LHCN-M2 (cell line): Measurements from ENCODE around the gene PPIA. TPM values are rescaled to one million over a fixed set of nuclear protein-coding genes. Genes with fewer than 3 reads are reported as not detected.
A peak's percentile ranks its signal among the peaks of the same experiment; 100 is the strongest.
"Not testable (repeated sequence)": the region's sequence is repeated elsewhere in the genome, so short reads cannot be mapped to it uniquely, and the experiment has no call there.

Experiments
- DNase-seq: peaks from one replicate; pipeline ENCODE4 v3.0.0-alpha.2; 2012; ENCODE audit warnings: low read depth
- total RNA-seq: library from RNA; depleted of rRNA; stranded (reverse); fragments of >200 nt; gene quantifications from 2 replicates; pipeline ENCODE4 v1.2.3, GENCODE V29; 2014

The PPIA gene
- total RNA-seq, 1 experiment from 2014 or later: 5,716 TPM

DNA sequence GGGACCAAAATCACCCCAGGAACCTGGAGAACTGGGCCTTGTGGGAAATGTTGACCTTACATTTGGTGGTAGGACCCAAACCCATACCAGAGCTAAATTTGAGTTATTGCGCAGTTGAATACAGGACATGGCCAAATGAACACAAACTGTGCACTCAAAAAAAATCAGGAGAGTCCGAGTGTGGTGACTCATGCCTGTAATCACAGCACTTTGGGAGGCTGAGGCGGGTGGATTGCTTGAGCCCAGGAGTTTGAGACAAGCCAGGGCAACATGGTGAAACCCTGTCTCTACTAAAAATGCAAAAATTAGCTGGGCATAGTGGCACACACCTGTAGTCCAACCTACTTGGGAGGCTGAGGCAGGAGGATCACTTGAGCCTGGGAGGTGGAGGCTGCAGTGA, 11.3 kb upstream of the PPIA start:
- DNase-seq: not testable (repeated sequence)

DNA sequence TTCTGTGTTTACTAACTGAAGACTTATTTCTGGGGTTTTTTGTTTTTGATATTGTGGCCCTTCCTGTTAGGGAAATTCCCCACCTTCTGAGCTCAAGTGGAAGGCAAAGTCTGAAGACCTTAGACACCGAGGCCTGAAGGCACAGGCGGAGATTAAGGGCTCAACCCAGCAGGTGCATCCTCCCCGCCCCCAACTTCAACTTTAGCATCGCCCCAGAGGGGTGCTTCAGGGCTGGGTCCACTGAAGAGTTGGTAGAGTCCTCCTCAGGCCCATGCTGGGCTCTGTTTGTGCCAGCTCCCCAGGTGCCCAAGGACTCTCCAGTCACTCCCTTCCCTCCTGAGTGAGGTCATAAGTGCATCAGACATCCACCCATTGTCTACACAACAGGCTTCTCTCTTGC, 9.4 kb upstream of the PPIA start:
- DNase-seq: no peak

DNA sequence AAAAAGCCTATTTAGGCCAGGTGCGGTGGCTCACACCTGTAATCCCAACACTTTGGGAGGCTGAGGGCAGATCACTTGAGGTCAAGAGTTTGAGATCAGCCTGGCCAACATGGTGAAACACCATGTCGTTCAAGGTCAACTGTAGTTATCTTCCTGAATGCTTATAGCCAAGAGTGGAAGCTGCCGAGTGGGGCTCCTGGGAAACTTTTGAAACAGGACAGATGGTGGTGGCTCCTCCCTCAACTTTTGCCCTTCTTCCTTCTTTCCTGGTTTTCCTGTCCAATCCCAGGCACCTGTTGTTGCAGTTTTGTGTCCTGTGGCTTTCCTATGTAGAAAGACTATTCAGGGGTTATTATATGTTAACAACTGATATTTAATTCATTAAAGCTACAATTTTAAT, 8.7 kb upstream of the PPIA start:
- no peak for DNase-seq

DNA sequence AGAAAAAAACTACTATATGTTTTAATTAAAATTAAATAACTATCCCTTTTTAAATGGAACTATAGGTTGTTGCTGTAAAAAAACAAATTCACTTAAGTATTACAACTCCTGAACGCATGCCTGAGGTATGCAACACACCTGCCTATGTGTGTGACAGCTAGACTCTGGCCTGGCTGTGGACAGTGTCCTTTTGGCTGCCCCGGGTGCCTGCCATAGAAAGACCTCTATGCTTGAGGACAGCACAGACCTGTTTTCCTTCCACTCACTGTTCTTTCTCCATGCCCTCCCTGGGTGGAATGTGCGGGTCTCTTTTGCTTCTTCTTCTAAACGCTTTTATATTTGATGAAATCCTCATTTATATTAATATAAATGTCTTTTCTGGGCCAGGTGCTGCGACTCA, 6.5 kb upstream of the PPIA start:
- no peak for DNase-seq

DNA sequence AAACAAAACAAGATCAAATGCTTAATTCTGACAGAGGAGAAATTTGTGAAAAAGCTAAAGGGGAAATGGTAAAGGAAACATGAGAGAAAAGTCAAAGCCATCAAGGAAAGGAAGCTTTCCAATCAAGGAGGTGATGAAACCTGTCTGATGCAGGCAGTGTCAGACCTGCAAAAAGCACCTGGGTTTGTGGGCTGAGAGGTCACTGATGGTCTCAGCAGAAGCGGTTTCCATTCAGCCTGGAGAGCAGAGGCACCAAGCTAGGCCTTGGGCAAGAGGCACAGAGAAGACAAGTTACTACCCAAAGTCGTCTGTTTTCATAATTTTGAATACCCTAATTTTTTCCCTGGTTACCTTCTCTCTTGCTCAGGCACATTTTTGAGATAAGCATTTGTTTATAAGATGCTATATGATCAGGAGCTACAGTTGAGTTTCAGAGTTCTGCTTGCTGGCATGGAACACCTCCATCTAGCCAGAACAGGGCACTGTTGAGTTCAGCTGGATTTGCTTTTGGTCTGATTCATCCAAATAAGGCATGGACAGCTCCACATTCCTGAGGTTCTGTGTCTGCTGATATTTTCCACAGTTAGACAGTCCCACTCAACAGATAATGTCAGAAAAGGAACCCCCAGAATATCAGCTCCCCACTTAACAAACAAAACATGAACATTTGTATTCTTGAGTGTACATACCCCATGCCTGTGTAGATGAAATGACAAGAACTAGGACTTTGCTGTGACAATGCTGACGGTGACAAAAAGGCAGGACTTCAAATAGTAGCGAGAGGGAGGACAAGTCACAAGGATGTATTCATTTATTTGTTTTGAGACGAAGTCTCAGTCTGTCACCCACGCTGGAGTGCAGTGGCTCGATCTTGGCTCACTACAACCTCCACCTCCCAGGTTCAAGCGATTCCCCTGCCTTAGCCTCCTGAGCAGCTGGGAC, 4.9 kb upstream of the PPIA start:
- DNase-seq: peak; percentile 72

DNA sequence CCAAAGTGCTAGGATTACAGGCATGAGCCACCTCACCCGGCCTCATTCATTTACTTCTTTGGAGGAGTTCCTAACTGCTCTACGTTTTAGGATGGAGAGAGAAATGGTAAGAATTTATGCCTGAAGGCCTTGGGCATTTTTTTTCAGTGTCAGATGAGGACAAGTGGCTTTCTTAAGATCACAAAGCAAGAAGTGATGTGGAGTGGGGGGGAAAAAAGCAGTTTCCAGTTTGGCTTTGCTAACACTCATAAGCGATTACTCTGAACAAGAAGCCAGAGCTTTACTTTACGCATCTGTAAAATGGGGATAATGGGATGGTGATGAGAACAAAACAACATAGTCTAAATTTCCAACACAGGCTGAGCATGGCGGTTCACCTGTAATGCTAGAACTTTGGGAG, 2.6 kb upstream of the PPIA start:
- DNase-seq: no peak

DNA sequence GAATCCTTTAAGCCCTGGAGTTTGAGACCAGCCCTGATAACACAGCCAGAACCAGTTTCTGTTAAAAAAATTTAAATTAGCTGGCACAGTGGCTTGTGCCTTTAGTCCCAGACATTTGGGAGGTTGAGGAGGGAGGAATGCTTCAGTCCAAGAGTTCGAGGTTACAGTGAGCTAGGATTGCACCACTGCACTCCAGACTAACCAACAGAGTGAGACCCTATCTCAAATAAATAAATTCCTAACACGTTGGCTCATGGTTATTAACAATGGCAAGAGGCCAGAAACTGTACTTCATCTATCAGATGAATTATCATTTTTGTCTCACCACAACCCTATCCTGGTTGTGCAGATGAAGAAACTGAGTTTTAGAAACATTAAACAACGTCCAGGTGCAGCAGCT, 2.1 kb upstream of the PPIA start:
- DNase-seq: no peak

DNA sequence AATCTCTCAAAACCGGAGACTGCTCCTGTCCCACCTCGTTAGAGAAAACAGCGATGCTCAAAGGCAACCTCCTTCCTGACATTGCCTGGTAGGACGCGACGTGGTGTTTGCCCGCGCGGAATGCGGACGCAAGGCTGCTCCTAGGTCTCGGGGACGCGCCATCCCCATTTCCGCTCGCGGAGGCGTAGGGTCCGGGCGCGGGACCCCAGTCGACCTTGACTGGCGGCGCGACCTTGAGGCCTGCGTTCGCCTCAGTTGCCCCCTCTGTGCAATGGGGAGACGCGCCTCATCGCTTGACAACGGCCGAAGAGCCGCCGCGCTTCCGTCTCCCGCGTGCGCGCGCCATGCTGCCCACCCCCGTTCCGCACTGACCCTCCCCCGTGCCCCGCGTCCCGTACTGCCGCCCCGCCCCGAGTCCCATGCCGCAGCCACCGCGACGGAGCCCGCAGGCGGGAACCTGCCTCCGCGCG, 412 bp upstream of the PPIA start:
- DNase-seq: no peak

DNA sequence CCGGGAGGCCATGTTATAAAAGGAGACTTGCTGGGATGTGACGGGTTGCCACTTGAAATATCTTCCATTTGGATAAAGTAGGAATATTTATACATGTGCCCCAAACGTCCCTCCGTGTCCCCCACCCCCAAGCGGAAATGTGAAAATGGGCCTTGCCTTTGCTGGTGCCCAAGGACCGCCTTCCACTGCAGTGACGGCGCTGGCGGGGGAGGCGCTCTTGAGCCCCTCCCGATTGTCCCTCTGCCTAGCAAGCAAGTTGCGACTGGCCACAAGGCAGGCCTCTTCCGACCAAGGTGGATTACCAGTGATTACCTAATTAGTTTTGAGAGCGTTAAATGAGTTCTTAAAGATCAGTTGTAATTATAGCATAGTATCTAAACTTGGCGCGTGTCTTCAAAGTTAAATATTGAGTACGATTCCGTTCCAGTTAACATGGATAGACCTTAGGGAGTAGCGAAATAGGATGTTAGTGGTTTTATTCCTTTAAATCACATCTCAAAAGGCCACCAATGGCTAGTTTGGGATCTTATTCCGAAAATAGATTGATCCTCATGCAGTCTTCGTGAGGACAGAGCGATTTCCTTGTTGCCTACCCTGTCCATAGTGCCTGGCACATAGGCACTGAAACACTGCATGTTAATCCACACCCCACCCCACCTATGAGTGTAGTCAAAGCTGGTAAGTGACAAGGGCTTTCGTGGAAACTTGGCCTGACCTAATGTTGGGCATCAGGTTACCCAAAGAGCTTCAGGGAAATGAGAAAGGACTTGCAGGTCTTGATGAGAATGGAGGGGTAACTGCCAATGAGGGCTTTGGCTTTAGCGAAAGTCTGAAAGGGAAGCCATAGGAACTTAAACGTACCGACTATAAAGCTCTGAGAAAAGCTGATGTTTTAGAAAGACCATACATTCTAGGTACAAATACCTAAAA, 1.1 kb downstream of the PPIA start:
- DNase-seq: peak; percentile 91

DNA sequence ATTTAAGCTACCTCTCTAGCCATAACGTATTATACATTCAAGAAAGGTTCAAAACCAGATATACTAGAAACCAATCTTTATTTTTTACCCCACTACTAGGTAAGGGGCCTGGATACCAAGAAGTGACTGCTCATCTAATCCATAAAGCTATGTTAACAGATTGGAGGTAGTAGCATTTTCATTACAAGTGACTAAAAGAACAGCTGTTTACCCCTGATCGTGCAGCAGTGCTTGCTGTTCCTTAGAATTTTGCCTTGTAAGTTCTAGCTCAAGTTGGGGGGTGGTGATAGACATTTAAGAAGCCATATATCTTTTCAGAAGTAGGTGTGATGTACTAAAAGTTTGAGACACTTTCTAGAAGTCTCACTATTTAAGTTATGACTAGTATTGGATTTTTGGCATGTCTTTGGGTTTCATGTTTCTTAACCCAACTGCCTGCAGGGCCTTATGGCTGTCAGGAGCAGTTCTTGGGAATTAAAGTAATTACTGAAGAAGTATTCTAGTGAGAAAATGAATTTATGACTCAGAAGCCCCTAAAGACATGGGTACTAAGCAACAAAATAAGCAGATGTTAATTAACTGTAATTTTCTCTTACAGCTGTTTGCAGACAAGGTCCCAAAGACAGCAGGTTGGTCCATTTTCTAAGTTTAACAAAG, 2.3 kb downstream of the PPIA start:
- DNase-seq: peak; percentile 58

DNA sequence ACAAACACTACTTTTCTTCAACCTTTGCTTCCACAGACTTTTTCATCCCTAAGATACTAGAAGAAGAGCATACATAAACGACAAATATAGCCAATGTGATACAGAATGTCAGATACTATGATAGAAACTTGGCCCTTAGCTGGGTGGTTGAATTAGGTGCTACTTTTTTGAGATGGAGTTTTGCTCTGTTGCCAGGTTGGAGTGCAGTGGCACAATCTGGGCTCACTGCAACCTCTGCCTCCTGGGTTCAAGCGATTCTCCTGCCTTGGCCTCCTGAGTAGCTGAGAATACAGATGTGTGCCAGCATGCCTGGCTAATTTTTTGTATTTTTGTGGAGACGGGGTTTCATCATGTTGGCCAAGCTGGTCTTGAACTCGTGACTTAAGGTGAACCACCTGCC, 3.5 kb downstream of the PPIA start:
- DNase-seq: no peak

DNA sequence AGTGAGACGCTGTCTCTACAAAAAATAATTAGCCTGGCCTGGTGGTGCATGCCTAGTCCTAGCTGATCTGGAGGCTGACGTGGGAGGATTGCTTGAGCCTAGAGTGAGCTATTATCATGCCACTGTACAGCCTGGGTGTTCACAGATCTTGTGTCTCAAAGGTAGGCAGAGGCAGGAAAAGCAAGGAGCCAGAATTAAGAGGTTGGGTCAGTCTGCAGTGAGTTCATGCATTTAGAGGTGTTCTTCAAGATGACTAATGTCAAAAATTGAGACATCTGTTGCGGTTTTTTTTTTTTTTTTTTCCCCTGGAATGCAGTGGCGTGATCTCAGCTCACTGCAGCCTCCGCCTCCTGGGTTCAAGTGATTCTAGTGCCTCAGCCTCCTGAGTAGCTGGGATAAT, 5.4 kb downstream of the PPIA start:
- peak; percentile 79 for DNase-seq

DNA sequence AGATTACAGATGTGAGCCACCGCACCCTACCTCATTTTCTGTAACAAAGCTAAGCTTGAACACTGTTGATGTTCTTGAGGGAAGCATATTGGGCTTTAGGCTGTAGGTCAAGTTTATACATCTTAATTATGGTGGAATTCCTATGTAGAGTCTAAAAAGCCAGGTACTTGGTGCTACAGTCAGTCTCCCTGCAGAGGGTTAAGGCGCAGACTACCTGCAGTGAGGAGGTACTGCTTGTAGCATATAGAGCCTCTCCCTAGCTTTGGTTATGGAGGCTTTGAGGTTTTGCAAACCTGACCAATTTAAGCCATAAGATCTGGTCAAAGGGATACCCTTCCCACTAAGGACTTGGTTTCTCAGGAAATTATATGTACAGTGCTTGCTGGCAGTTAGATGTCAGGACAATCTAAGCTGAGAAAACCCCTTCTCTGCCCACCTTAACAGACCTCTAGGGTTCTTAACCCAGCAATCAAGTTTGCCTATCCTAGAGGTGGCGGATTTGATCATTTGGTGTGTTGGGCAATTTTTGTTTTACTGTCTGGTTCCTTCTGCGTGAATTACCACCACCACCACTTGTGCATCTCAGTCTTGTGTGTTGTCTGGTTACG, 6.0 kb downstream of the PPIA start:
- DNase-seq: no peak

DNA sequence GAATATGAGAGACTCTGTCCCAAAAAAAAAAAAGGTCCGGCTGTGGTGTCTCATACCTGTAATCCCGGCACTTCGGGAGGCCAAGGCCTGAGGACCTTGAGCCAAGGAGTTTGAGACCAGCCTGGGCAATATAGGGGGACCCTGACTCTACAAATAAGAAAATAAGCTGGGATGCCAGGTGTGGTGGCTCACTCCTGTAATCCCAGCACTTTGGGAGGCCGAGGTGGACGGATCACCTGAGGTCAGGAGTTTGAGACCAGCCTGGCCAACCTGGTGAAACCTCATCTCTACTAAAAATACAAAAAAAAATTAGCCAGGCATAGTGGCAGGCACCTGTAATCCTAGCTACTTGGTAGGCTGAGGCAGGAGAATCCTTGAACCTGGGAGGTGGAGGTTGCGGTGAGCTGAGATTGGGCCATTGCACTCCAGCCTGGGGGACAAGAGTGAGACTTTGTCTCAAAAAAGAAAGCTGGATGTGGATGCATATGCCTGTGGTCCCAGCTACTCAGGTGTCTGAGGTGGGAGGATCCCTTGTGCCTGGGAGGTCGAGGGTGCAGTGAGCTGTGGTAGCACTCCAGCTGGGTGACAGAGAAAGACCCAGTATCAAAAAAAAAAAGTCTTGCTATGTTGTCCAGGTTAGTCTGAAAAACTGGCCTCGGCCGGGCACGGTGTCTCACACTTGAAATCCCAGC, 7.5 kb downstream of the PPIA start:
- not testable (repeated sequence) for DNase-seq

DNA sequence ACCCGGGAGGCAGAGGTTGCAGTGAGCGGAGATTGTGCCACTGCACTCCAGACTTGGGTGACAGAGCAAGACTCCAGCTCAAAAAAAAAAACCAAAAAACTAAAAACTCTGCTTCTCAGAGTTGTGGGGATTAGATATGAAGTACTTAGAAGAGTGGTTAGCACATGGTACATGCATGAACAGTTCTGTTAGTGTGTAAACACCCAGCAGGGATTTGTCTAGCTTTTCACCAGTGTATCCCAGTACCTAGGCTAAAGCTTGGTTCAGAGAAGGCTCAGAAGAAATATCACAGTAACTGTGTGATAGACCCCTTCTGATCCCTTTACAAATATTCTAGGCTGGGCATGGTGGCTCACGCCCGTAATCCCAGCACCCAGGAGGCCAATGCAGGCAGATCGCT, 9.5 kb downstream of the PPIA start:
- no peak for DNase-seq

DNA sequence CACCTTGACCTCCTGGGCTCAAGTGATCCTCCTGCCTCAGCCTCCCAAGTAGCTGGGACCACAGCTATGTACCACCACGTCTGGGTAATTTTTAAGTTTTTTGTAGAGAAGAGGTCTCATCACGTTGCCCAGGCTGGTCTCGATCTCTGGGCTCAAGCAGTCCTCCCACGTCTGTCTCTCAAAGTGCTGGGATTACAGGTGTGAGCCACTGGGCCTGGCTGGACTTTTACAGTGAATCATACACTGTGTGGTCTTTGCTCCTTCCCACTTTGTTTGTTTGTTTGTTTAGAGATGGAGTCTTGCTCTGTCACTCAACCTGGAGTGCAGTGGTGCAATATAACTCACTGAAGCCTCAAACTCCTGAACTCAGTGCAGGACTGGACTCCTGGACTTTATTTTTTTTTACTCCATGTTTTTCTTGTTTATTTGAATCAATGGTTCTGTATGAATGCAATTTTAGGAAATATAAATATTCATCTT, 12.5 kb downstream of the PPIA start:
- DNase-seq: no peak

DNA sequence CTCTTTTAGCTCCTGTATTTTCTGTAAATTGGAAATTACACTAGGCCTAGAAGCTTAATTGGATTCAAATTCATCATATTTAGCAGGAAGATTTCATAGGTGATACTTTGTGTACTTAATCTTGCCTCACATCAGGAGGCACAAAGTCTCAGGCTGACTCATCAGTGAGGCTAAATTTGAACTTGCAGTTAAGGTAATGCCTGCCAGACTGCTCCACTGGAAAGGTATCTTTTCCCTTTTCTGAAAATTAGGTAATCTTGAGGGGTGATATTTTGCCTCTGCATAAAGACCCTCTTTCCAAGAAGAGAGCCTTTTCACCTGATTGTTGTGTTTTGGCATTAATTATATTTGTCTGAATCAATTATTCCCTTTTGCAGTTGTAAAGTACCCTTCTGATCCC, 14.6 kb downstream of the PPIA start:
- no peak for DNase-seq

DNA sequence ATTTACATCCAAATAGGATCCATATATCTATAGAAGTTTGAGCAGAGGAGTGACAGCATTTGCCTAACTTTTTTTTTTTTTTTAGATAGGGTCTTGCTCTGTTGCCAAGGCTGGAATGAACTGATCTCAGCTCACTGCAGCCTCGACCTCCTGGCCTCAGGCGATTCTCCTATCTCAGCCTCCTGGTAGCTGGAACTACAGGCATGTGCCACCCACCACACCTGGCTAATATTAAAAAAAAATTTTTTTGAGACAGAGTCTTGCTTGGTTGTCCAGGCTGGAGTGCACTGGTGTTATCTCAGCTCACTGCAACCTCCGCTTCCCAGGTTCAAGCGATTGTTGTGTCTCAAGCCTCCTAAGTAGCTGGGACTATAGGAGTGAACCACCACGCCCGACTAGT, 15.1 kb downstream of the PPIA start:
- no peak for DNase-seq

DNA sequence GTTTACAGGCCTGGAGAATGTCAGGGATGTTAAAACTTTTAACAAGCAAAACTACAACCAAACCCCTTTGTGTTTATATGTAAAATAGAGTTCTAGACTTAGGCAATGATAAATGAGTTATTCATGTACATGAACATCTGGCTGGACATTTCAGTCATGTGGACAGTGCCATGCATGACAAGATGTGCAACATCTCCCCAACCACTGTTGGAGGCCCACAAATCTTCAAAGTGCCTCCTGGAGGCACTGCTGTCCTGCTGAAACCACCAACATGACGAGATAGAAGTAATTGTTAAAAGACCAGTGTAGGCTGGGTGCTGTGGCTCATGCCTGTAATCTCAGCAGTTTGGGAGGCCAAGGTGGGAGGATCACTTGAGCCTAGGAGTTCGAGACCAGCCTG, 18.4 kb downstream of the PPIA start:
- peak; percentile 31 for DNase-seq

DNA sequence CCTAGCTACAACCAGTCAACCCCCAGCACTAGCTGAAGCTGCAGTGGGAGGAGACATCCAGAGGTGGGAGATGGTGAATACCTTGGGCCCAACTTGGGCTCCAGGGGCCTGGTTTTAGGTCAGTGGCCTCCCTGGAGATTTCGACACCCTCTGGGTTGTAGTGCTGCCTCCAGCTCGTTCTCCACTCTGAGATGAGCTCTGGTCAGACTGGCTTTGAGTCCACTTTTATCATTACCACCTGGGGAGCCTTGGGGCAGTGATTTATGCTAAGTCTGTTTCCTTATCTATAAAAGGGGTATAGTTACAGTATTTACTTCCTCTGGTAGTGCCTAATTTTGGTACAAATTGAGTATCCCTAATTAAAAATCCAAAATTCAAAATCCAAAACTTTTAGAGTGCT, 22.8 kb downstream of the PPIA start:
- no peak for DNase-seq
